A673 (cell line): ENCODE data around the gene ACSF3. TPM values are rescaled to one million over a fixed set of nuclear protein-coding genes. Genes with fewer than 3 reads are reported as not detected.

ENCODE experiments used
- BruUV-seq: library from RNA; stranded (reverse); fragments of 400-500 nt; replicated peaks from 2 replicates; lab custom pipeline; 2021; lab: Mats Ljungman, UMichigan
- CTCF ChIA-PET: fragments of 300-600 bp; sonication (Branson Sonifier 250); formaldehyde crosslinking; loops from one replicate; lab custom pipeline; 2022; ENCODE audit warnings: antibody characterized with exemption; lab: Charles Lee
- POLR2A ChIA-PET: fragments of 300-600 bp; sonication (Branson Sonifier 250); formaldehyde crosslinking; loops from one replicate; lab custom pipeline; 2022; ENCODE audit warnings: antibody characterized with exemption; ENCODE audit not compliant: low non-redundant PET; lab: Charles Lee
- DNase-seq: peaks from one replicate; pipeline ENCODE4 v3.0.0-alpha.2; 2015; ENCODE audit warnings: low spot score
- H3K27ac ChIP-seq: fragments of 200-600 bp; sonication (generic); 2 replicates; pipeline ENCODE4 v1.5.1; 2016; ENCODE audit warnings: mixed run types, low read depth, mild to moderate bottlenecking, mixed read lengths, antibody characterized with exemption, low read length; ENCODE audit not compliant: poor library complexity, severe bottlenecking
- H3K27me3 ChIP-seq: fragments of 200-600 bp; sonication (generic); replicated peaks from 2 replicates; pipeline ENCODE4 v1.6.1; 2017; ENCODE audit warnings: mixed run types, low read depth, mild to moderate bottlenecking, mixed read lengths, antibody characterized with exemption, low read length; ENCODE audit not compliant: insufficient read depth, poor library complexity
- H3K36me3 ChIP-seq: fragments of 200-600 bp; sonication (generic); 2 replicates; pipeline ENCODE4 v1.6.1; 2016; ENCODE audit warnings: mixed run types, mild to moderate bottlenecking, mixed read lengths, antibody characterized with exemption, low read length; ENCODE audit not compliant: insufficient read depth, poor library complexity, severe bottlenecking
- H3K4me1 ChIP-seq: fragments of 200-600 bp; sonication (generic); 2 replicates; pipeline ENCODE4 v1.6.1; 2017; ENCODE audit warnings: mixed run types, mild to moderate bottlenecking, mixed read lengths, antibody characterized with exemption, low read length; ENCODE audit not compliant: insufficient read depth, poor library complexity, severe bottlenecking
- H3K4me3 ChIP-seq: fragments of 200-600 bp; sonication (generic); 2 replicates; pipeline ENCODE4 v1.5.1; 2016; ENCODE audit warnings: low read depth, mixed run types, mild to moderate bottlenecking, mixed read lengths, low read length; ENCODE audit not compliant: poor library complexity, severe bottlenecking
- H3K9me3 ChIP-seq: fragments of 200-600 bp; sonication (generic); 2 replicates; pipeline ENCODE4 v1.6.1; 2016; ENCODE audit warnings: mixed run types, low read depth, mild to moderate bottlenecking, mixed read lengths, antibody characterized with exemption, low read length; ENCODE audit not compliant: poor library complexity, severe bottlenecking
- CTCF ChIP-seq: fragments of 300-800, 200-600 bp; sonication (generic); conservative IDR thresholded peaks from 2 replicates; pipeline ENCODE4 v1.5.1; 2017; ENCODE audit warnings: low read depth, mild to moderate bottlenecking, antibody characterized with exemption, low read length, moderate library complexity, mixed read lengths
- EZH2 ChIP-seq: fragments of 200-600 bp; sonication (generic); IDR thresholded peaks from 2 replicates; pipeline ENCODE4 v1.6.1; 2017; ENCODE audit warnings: borderline replicate concordance, low read depth, mild to moderate bottlenecking, mixed read lengths, antibody characterized with exemption, low read length; ENCODE audit not compliant: poor library complexity, severe bottlenecking
- intact Hi-C: fragments of 100-400 bp; cut with micrococcal nuclease; formaldehyde crosslinking; loops from one replicate; pipeline ENCODE4 v1.10.0; 2022; ENCODE audit not compliant: unreplicated experiment
- total RNA-seq: library from RNA; stranded (reverse); gene quantifications from 2 replicates; pipeline ENCODE4 v1.2.3, GENCODE V29; 2021

ACSF3 gene
- total RNA-seq, 1 experiment from 2014 or later = 27.7 TPM

- Histone ChIP-seq H3K27ac (no peak overlapping the region), H3K9me3 (peaks cover 15% of the 10 kb centered on the region), H3K36me3 (no peaks in the 10 kb centered on the region), H3K4me1 (peaks cover 9% of the 10 kb centered on the region), H3K4me3 (no peak overlapping the region), H3K27me3 (no peaks in the 10 kb centered on the region)
- ChIA-PET POLR2A (no interaction called here), CTCF (no interaction called here)
- intact Hi-C loops = no loop called here
- BruUV-seq = no TSS peak
- DNase-seq = no peak
- TF ChIP-seq EZH2 (no peak), CTCF (no peak)
These were observed 23.1 kb upstream of the ACSF3 start for GRCh38 chr16:89070590-89070989.

DNA sequence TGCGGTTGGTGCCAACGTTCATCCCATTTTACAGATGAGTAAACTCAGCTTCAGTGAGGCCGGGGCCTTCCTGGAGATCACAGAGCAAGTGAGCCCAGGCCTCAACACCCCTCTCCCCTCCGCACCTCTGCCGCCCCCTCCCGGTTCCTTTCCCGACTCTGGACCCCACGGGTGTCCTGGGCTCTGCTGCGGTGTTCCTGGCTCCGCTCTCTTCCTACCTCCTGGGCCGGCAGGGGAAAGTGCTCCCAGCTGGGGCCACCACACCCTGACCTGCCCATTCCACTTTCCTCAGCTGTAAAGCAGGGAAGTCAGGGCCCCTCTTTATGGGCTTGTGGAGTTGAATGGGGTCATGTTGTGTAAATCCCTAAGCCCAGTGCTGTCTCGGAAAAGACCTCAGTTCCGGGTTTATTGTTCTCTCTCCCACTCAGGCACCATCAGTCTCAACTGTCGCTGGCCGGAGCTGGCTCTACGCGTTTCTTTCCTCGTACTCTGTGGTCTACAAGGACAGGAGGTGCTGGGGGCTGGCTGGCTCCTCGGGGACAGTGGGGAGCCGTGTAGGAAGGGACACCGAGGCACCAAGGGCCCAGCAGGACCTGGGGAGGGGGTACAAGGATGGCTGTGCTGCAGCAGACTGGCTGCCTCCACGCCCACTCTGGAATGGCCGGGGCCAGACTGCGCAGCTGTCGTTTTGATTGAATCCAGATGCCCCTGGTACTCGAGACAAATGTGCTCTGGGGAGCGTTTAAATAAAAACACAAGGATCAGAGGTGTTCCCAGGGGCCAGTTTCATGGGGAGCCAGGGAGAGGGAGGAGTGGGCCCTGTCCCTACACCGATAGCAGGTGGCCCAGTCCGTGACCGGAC is 21.7 kb upstream of the ACSF3 start:
- Histone ChIP-seq H3K4me1 (peaks cover 9% of the 10 kb centered on the region), H3K27me3 (no peaks in the 10 kb centered on the region), H3K9me3 (peaks cover 15% of the 10 kb centered on the region), H3K36me3 (no peaks in the 10 kb centered on the region), H3K27ac (no peak overlapping the region), H3K4me3 (no peak overlapping the region)
- ChIA-PET CTCF (no interaction called here), POLR2A (no interaction called here)
- intact Hi-C loops = no loop called here
- no TSS peak for BruUV-seq
- 0 out of 2 replicates have a peak, but pooled peaks have one; percentile 17 for TF ChIP-seq CTCF
- TF ChIP-seq EZH2 = no peak
- DNase-seq = peak; percentile 80

DNA sequence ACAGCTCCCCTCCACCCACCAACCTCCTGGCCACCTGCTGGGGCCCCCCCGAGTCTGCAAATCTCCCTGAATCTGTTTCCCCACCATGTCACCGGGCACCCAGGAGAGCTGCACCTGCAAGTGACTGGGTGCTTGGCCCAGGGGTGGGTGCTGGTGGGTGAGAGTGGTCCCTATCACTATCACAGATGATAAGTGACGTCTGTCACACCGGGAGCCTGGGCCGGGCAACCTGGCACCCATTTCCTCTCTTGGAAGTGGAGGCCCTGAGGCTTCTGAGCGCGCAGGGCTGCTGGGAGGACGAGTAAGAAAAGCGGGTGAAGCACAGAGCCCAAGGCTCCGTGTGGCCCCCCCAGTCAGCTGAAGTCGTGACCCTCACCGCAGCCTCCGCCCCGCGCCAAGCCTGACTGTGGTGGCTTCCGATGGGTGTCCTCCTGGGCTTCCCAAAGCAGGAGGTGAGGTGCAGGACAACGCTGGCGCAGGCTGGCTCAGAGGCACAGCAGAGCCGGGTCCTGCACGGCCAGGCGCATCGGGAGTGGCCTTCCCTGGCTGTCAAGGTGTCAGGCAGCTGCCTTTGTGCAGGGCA is 21.0 kb upstream of the ACSF3 start:
- no TSS peak for BruUV-seq
- Histone ChIP-seq H3K27me3 (no peaks in the 10 kb centered on the region), H3K36me3 (no peaks in the 10 kb centered on the region), H3K9me3 (peaks cover 15% of the 10 kb centered on the region), H3K4me3 (no peak overlapping the region), H3K27ac (no peak overlapping the region), H3K4me1 (peaks cover 9% of the 10 kb centered on the region)
- ChIA-PET CTCF (no interaction called here), POLR2A (no interaction called here)
- DNase-seq = no peak
- no peak for TF ChIP-seq CTCF
- intact Hi-C loops = no loop called here
